Caco-2 (cell line): ENCODE results near the gene C1orf74. TPM values are rescaled to one million over a fixed set of nuclear protein-coding genes. Genes with fewer than 3 reads are reported as not detected.
"Not testable (repeated sequence)": the region's sequence is repeated elsewhere in the genome, so short reads cannot be mapped to it uniquely, and the experiment has no call there.

Experiments
- BruUV-seq: library from RNA; stranded (reverse); fragments of 400-500 nt; replicated peaks from 2 replicates; lab custom pipeline; 2021; lab: Mats Ljungman, UMichigan
- CTCF ChIA-PET: fragments of 300-600 bp; sonication (Branson Sonifier 250); formaldehyde crosslinking; loops from one replicate; lab custom pipeline; 2022; ENCODE audit warnings: antibody characterized with exemption; lab: Charles Lee
- POLR2A ChIA-PET: fragments of 300-600 bp; sonication (Branson Sonifier 250); formaldehyde crosslinking; loops from one replicate; lab custom pipeline; 2022; ENCODE audit warnings: antibody characterized with exemption; lab: Charles Lee
- DNase-seq, 2 experiments: peaks; one replicate each; pipeline versions ENCODE4 v3.0.0 to v3.0.0-alpha.2; 2020 to 2022
- H3K27me3 ChIP-seq: replicated peaks from 2 replicates; pipeline ENCODE4 v1.6.0; 2011; ENCODE audit warnings: low read length; ENCODE audit not compliant: control insufficient read depth, insufficient read depth
- H3K36me3 ChIP-seq: 2 replicates; pipeline ENCODE4 v1.5.1; 2011; ENCODE audit warnings: low read length; ENCODE audit not compliant: control insufficient read depth, insufficient read depth
- H3K4me1 ChIP-seq: fragments of 250-450 bp; sonication (Bioruptor Pico); 2 replicates; pipeline ENCODE4 v1.5.1; 2020; ENCODE audit warnings: mild to moderate bottlenecking
- H3K4me3 ChIP-seq: 2 replicates; pipeline ENCODE4 v1.5.1; 2011; ENCODE audit warnings: low read depth, mild to moderate bottlenecking, control low read depth, low read length
- H3K9me3 ChIP-seq: fragments of 250-450 bp; sonication (Bioruptor Pico); 2 replicates; pipeline ENCODE4 v1.5.1; 2020; ENCODE audit warnings: mild to moderate bottlenecking, moderate library complexity
- H3K27ac Mint-ChIP-seq: one replicate; pipeline ENCODE4 v1.8.0; 2022; ENCODE audit warnings: mixed read lengths; ENCODE audit not compliant: unreplicated experiment
- H3K27me3 Mint-ChIP-seq: one replicate; pipeline ENCODE4 v1.8.0; 2022; ENCODE audit warnings: mixed read lengths; ENCODE audit not compliant: insufficient read depth, unreplicated experiment
- H3K36me3 Mint-ChIP-seq: one replicate; pipeline ENCODE4 v1.8.0; 2022; ENCODE audit warnings: mild to moderate bottlenecking, mixed read lengths; ENCODE audit not compliant: insufficient read depth, unreplicated experiment
- H3K4me1 Mint-ChIP-seq: one replicate; pipeline ENCODE4 v1.8.0; 2022; ENCODE audit warnings: low read depth, mixed read lengths; ENCODE audit not compliant: unreplicated experiment
- H3K4me3 Mint-ChIP-seq: one replicate; pipeline ENCODE4 v1.8.0; 2022; ENCODE audit warnings: mild to moderate bottlenecking, moderate library complexity, mixed read lengths; ENCODE audit not compliant: unreplicated experiment
- H3K9me3 Mint-ChIP-seq: one replicate; pipeline ENCODE4 v1.8.0; 2022; ENCODE audit warnings: mixed read lengths; ENCODE audit not compliant: unreplicated experiment
- CTCF ChIP-seq, 2 experiments: fragments of 200-600 bp in 1 of 2; IDR thresholded peaks; 1 replicate in 1 of 2; 2 replicates in 1 of 2; pipeline versions ENCODE4 v1.5.1 to v1.8.0; 2011 to 2022; ENCODE audit warnings: antibody characterized with exemption in 1 of 2, control low read depth in 1 of 2, inconsistent platforms in 1 of 2, low read depth in 1 of 2, low read length in 1 of 2, mild to moderate bottlenecking in 1 of 2, moderate library complexity in 1 of 2; ENCODE audit not compliant: insufficient read depth in 1 of 2, severe bottlenecking in 1 of 2, unreplicated experiment in 1 of 2
- intact Hi-C: fragments of 100-400 bp; cut with micrococcal nuclease; formaldehyde crosslinking; loops from one replicate; pipeline ENCODE4 v1.10.0; 2022; ENCODE audit not compliant: unreplicated experiment
- total RNA-seq: library from RNA; stranded (reverse); gene quantifications from 2 replicates; pipeline ENCODE4 v1.2.3, GENCODE V29; 2022

The C1orf74 gene
- total RNA-seq, 1 experiment from 2014 or later, result 4.5 TPM

- intact Hi-C loops, result no loop called here
- H3K36me3 Mint-ChIP-seq, result peaks cover 57% of the 10 kb centered on the region
- no peaks in the 10 kb centered on the region; the same call in 1 of the 2 replicates for H3K36me3 ChIP-seq
- DNase-seq, result no peak
- CTCF ChIA-PET, result interaction anchor here (1.1 kb wide), 1 partner anchor 8 kb away, joined by 6 read pairs; the partner anchor contains the start of gene IRF6
- TF ChIP-seq CTCF (IDR thresholded peaks at IDR 0.05; ENCODE audit: insufficient read depth in 1 of 2, low read depth in 1 of 2, low read length in 1 of 2, severe bottlenecking in 1 of 2, unreplicated experiment in 1 of 2), result peak in 1 of 2 experiments; percentile 49
- H3K4me1 Mint-ChIP-seq, result peaks cover 8% of the 10 kb centered on the region
- no peak overlapping the region for H3K4me3 ChIP-seq
- no peaks in the 10 kb centered on the region for H3K9me3 Mint-ChIP-seq
- H3K9me3 ChIP-seq, result no peaks in the 10 kb centered on the region
- BruUV-seq, result no TSS peak
- no peaks in the 10 kb centered on the region for H3K27me3 Mint-ChIP-seq
- no peak overlapping the region for H3K27ac Mint-ChIP-seq
- peaks cover 14% of the 10 kb centered on the region for H3K4me1 ChIP-seq
- POLR2A ChIA-PET, result no interaction called here
- no peak overlapping the region for H3K4me3 Mint-ChIP-seq
- no peaks in the 10 kb centered on the region for H3K27me3 ChIP-seq
These were observed 13.8 kb upstream of the C1orf74 start for GRCh38 chr1:209797978-209798639.

- intact Hi-C loops, H3K9me3 ChIP-seq, H3K27ac Mint-ChIP-seq, POLR2A ChIA-PET, H3K9me3 Mint-ChIP-seq, H3K4me3 Mint-ChIP-seq, BruUV-seq, H3K27me3 Mint-ChIP-seq, DNase-seq, H3K27me3 ChIP-seq, CTCF ChIA-PET, H3K4me3 ChIP-seq: not testable (repeated sequence)
- H3K4me1 ChIP-seq, result peaks cover 35% of the 10 kb centered on the region
- H3K4me1 Mint-ChIP-seq, result peaks cover 25% of the 10 kb centered on the region
- H3K36me3 Mint-ChIP-seq, result peaks cover 80% of the 10 kb centered on the region
- peaks cover 12% of the 10 kb centered on the region for H3K36me3 ChIP-seq
These were observed 9.4 kb upstream of the C1orf74 start for GRCh38 chr1:209793711-209794110.

GRCh38 chr1:209791920-209792319 lies 7.6 kb upstream of the C1orf74 start:
- Histone ChIP-seq H3K36me3 (peaks cover 14% of the 10 kb centered on the region), H3K4me1 (peaks cover 32% of the 10 kb centered on the region), H3K9me3 (no peaks in the 10 kb centered on the region), H3K4me3 (no peak overlapping the region), H3K27me3 (no peaks in the 10 kb centered on the region)
- peaks cover 75% of the 10 kb centered on the region for H3K36me3 Mint-ChIP-seq
- H3K27me3 Mint-ChIP-seq, result no peaks in the 10 kb centered on the region
- H3K27ac Mint-ChIP-seq, result peak overlapping the region; percentile 92
- H3K4me1 Mint-ChIP-seq, result peaks cover 25% of the 10 kb centered on the region
- TF ChIP-seq CTCF (IDR thresholded peaks at IDR 0.05; ENCODE audit: insufficient read depth in 1 of 2, low read depth in 1 of 2, low read length in 1 of 2, severe bottlenecking in 1 of 2, unreplicated experiment in 1 of 2), result no peak
- H3K9me3 Mint-ChIP-seq, result no peaks in the 10 kb centered on the region
- POLR2A ChIA-PET, result interaction anchor here (0.6 to 2.6 kb wide), 2 partner anchors 13 to 130 kb away, joined by 3 to 12 read pairs; partner anchors contain the start of gene IRF6
- no peak overlapping the region for H3K4me3 Mint-ChIP-seq
- no peak for DNase-seq
- no TSS peak for BruUV-seq
- intact Hi-C loops, result no loop called here
- CTCF ChIA-PET, result no interaction called here
